ENCODE results near the gene COPS9. TPM values are rescaled to one million over a fixed set of nuclear protein-coding genes. Genes with fewer than 3 reads are reported as not detected.

Gene COPS9
- total RNA-seq, 1 donor from 2014 or later = 109 TPM

GRCh38 chr2:240151477-240152031, 15.4 kb upstream of the COPS9 start:
- Histone ChIP-seq H3K9me3 (no peaks in the 10 kb centered on the region), H3K36me3 (no peaks in the 10 kb centered on the region), H3K4me1 (no peaks in the 10 kb centered on the region), H3K4me3 (no peak overlapping the region), H3K27ac (no peak overlapping the region), H3K27me3 (ENCODE audit: low read depth) (peaks cover 20% of the 10 kb centered on the region)
- TF ChIP-seq CTCF (IDR thresholded peaks at IDR 0.05) = no peak
- ATAC-seq = no peak
- intact Hi-C loops (cut with DNase I) = no loop called here
- peak; percentile 16 for DNase-seq

GRCh38 chr2:240149943-240150784, 14.1 kb upstream of the COPS9 start:
- Histone ChIP-seq H3K4me1 (no peaks in the 10 kb centered on the region), H3K9me3 (no peaks in the 10 kb centered on the region), H3K4me3 (no peak overlapping the region), H3K27me3 (ENCODE audit: low read depth) (peaks cover 30% of the 10 kb centered on the region), H3K27ac (no peak overlapping the region), H3K36me3 (no peaks in the 10 kb centered on the region)
- peak; percentile 54 for TF ChIP-seq CTCF (IDR thresholded peaks at IDR 0.05)
- DNase-seq (peak; percentile 49), ATAC-seq (peak; percentile 55 to 66)
- intact Hi-C loops (cut with DNase I) = no loop called here

GRCh38 chr2:240147911-240148587, 11.9 kb upstream of the COPS9 start:
- no peak overlapping the region for H3K4me3 ChIP-seq
- H3K9me3 ChIP-seq = no peaks in the 10 kb centered on the region
- peaks cover 39% of the 10 kb centered on the region for H3K27me3 ChIP-seq (ENCODE audit: low read depth)
- no peak for TF ChIP-seq CTCF (IDR thresholded peaks at IDR 0.05)
- intact Hi-C loops (cut with DNase I) = no loop called here
- ATAC-seq = no peak
- H3K36me3 ChIP-seq = no peaks in the 10 kb centered on the region
- peaks cover 6% of the 10 kb centered on the region for H3K4me1 ChIP-seq
- no peak for DNase-seq
- H3K27ac ChIP-seq = no peak overlapping the region

GRCh38 chr2:240147382-240147781, 11.3 kb upstream of the COPS9 start:
- intact Hi-C loops (cut with DNase I) = no loop called here
- TF ChIP-seq CTCF (IDR thresholded peaks at IDR 0.05) = no peak
- Histone ChIP-seq H3K4me1 (peaks cover 6% of the 10 kb centered on the region), H3K4me3 (no peak overlapping the region), H3K27ac (no peak overlapping the region), H3K9me3 (no peaks in the 10 kb centered on the region), H3K27me3 (ENCODE audit: low read depth) (peaks cover 43% of the 10 kb centered on the region), H3K36me3 (no peaks in the 10 kb centered on the region)
- no peak for ATAC-seq
- DNase-seq = no peak

- Histone ChIP-seq H3K4me1 (peaks cover 6% of the 10 kb centered on the region), H3K27me3 (ENCODE audit: low read depth) (peaks cover 41% of the 10 kb centered on the region), H3K4me3 (no peak overlapping the region), H3K36me3 (no peaks in the 10 kb centered on the region), H3K27ac (no peak overlapping the region), H3K9me3 (no peaks in the 10 kb centered on the region)
- intact Hi-C loops (cut with DNase I) = no loop called here
- ATAC-seq (no peak), DNase-seq (no peak)
- TF ChIP-seq CTCF (IDR thresholded peaks at IDR 0.05) = no peak
Measured at GRCh38 chr2:240146627-240147278, 10.6 kb upstream of the COPS9 start.

Data from lower lobe of right lung (tissue), 2 donors.